IPS DF 6.9 (cell line): ENCODE data around the gene ZNRF2.

ENCODE experiments used
- DNase-seq: peaks from one replicate; pipeline ENCODE4 v3.0.0-alpha.2; 2013; ENCODE audit warnings: low read depth, low spot score
- H3K27ac ChIP-seq: one replicate; pipeline ENCODE4 v1.5.1; 2013; ENCODE audit warnings: low read length, control low read depth
- H3K27me3 ChIP-seq: 2 replicates; pipeline ENCODE4 v1.6.1; 2013; ENCODE audit warnings: mild to moderate bottlenecking, low read length; ENCODE audit not compliant: control insufficient read depth, insufficient read depth
- H3K36me3 ChIP-seq: 2 replicates; pipeline ENCODE4 v1.6.1; 2013; ENCODE audit warnings: low read length; ENCODE audit not compliant: control insufficient read depth, insufficient read depth
- H3K4me1 ChIP-seq: 2 replicates; pipeline ENCODE4 v1.6.1; 2013; ENCODE audit warnings: low read length; ENCODE audit not compliant: control insufficient read depth, insufficient read depth
- H3K4me3 ChIP-seq: 2 replicates; pipeline ENCODE4 v1.5.1; 2013; ENCODE audit warnings: mild to moderate bottlenecking, low read length
- H3K9me3 ChIP-seq: 2 replicates; pipeline ENCODE4 v1.6.1; 2013; ENCODE audit warnings: low read length, inconsistent platforms; ENCODE audit not compliant: control insufficient read depth, insufficient read depth
- WGBS: extraction: QIAGEN DNeasy Blood & Tissue Kit; methylation state at CpG from one replicate; pipeline ENCODE4 v1.1.7; 2013; ENCODE audit warnings: mixed read lengths, missing lambda C conversion rate; ENCODE audit not compliant: insufficient read length, insufficient coverage; 5-methylcytosine and 5-hydroxymethylcytosine counted together

Gene ZNRF2

DNA sequence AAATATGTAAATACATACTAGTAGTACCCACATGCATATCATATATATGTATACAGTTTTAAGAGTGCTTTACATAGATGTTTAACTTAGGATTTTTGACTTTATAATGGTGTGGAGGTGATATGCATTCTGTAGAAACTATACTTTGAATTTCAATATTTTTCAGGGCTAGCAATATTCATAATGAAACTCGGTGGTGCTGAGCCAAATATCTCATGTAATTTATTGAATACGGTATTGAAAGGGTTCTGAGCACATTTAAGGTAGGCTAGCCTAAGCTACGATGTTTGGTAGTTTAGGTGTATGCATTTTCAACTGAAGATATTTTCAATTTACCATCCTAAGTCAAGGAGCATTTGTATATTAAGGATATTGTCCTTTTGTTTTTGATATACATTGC, 36.0 kb downstream of the ZNRF2 start:
- H3K4me3 ChIP-seq, result no peak overlapping the region
- no peak overlapping the region for H3K27ac ChIP-seq

DNA sequence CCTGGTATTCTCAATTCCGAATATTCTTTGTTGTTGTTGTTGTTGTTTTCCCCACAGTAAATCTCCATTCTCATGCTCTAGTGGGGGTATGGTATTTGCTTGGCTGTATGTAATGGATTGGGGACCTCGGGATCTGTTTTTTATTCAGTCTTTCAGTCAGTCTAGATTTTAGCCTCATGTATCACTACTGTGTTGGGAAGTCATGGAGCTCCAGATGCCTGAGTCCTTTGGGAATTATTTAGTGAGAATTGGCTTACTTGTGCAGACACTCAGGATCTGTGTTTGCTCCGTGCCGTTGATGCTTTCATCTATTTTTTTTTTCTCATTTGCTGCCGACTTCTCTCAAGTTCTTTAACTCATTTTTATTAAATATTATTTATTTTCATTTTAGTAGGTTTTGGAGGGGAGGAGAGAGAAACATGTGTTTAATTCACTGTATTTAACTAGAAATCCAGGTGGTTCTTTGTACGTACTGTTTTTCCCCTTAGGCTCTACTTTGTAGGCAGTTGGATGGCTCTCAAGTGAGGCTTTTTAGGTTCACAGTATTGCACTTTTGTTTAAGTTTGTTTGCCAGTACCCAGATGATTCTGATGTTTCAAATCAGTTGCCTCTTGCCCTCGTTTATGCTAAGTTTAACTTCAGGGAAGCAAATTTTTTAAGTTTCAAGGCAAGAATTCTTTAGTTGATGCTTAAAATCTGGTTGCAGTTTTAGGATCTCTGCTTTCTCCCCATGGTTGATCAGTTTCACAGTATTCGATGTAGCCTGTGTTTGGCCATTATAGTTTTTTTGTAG, 36.9 kb downstream of the ZNRF2 start:
- DNase-seq, result no peak
- no CpG with 5 or more reads among the region's 8 CpGs for WGBS
- Histone ChIP-seq H3K36me3 (no peaks in the 10 kb centered on the region), H3K27ac (no peak overlapping the region), H3K4me1 (peaks cover 5% of the 10 kb centered on the region), H3K27me3 (no peaks in the 10 kb centered on the region), H3K4me3 (no peak overlapping the region), H3K9me3 (no peaks in the 10 kb centered on the region)

More for the DNA sequence above, 36.0 kb downstream of the ZNRF2 start:
- WGBS, result no CpG with 5 or more reads among the region's 3 CpGs
- no peak for DNase-seq
- H3K36me3 ChIP-seq, result no peaks in the 10 kb centered on the region
- H3K4me1 ChIP-seq, result peaks cover 5% of the 10 kb centered on the region
- H3K27me3 ChIP-seq, result no peaks in the 10 kb centered on the region
- H3K9me3 ChIP-seq, result no peaks in the 10 kb centered on the region

DNA sequence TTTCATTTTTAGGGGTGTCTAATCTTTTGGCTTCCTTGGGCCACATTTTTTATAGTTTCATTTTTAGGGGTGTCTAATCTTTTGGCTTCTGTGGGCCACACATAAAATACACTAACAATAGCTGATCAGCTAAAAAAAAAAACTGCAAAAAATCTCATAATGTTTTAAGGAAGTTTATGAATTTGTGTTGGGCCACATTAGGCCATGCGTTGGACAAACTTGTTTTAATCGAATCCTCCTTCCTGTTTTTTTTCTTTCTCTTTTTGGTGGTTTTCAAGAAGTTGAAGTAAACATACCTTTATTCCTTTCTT, 37.4 kb downstream of the ZNRF2 start:
- Histone ChIP-seq H3K27ac (no peak overlapping the region), H3K4me1 (peaks cover 5% of the 10 kb centered on the region), H3K4me3 (no peak overlapping the region), H3K27me3 (no peaks in the 10 kb centered on the region), H3K9me3 (no peaks in the 10 kb centered on the region), H3K36me3 (no peaks in the 10 kb centered on the region)
- no peak for DNase-seq
- WGBS, result no CpG with 5 or more reads among the region's 2 CpGs

DNA sequence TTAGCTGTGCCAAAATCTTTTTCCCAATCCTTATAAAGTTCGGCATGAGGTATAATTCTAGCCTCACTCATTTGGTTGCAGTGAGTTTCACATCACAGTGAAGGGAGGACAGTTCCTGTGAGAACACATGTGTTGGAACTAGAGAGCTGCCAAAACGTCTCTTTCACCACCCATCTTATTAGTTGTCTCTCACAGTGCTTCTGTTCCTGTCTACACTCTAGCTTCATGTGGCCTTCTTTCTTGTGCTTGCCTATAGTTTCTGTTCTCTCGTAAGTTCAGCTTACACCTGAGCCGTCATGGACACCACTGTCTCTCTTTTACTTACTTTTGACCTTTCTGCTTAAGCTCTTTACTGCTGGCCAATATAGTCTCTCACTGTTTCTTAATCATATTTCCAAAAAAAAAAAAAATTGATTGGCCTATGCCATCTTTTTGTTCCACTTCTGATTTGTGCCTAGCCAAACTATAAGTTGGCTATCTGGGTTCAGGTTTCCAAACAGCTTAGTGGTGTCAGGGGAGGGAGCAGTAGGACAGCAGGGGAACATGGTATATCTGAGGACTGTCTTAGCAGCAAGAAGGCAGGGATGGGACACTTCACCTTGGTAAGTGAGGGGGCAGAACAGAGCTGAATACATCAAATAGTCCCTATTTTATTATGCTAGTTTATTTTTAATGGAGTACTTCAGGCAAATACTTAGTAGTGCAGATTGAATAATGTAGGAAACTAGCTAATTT, 38.0 kb downstream of the ZNRF2 start:
- no peaks in the 10 kb centered on the region for H3K9me3 ChIP-seq
- H3K27me3 ChIP-seq, result no peaks in the 10 kb centered on the region
- DNase-seq, result no peak
- H3K4me3 ChIP-seq, result no peak overlapping the region
- no peaks in the 10 kb centered on the region for H3K36me3 ChIP-seq
- peaks cover 5% of the 10 kb centered on the region for H3K4me1 ChIP-seq
- no peak overlapping the region for H3K27ac ChIP-seq
- no CpG with 5 or more reads among the region's 4 CpGs for WGBS

DNA sequence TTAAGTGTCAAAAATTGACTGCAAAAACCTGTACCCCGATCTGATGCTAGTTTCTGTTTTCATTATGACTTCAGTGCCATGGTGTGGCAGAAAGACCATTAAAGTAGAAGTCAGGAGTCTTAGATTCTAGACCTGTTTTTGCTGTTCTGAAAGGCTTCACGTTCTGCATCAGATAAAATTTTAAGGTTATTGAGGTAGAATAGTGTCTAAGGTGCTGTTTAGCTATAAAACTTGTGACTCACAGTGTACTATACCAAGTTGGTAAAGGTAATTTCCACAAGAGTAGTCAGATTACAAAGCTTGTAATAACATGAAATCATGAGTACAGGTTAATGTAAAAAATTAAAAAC, 38.6 kb downstream of the ZNRF2 start:
- WGBS, result no CpG with 5 or more reads among the region's 2 CpGs
- no peak for DNase-seq
- no peak overlapping the region for H3K4me3 ChIP-seq
- peaks cover 5% of the 10 kb centered on the region for H3K4me1 ChIP-seq
- no peaks in the 10 kb centered on the region for H3K9me3 ChIP-seq
- H3K36me3 ChIP-seq, result no peaks in the 10 kb centered on the region
- H3K27me3 ChIP-seq, result no peaks in the 10 kb centered on the region
- no peak overlapping the region for H3K27ac ChIP-seq

DNA sequence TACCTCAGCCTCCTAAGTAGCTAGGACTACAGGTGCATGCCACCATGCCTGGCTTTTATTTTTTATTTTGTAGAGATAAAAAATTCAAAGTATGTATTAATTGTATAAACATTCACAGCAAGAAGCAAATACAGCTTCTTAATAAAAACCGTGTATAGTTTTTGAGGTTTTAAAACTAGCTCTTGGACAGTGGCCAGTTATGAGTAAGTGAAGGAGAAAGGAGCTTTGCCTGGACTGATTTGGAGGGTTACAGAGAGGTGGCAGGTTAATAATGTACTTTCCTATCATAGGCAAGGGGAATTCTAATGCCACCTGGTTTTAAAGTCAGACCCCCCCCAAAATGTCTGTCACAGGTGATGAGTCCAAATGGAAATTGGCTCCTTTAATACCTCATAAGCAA, 43.4 kb downstream of the ZNRF2 start:
- H3K9me3 ChIP-seq, result no peaks in the 10 kb centered on the region
- WGBS, result no CpG with 5 or more reads among the region's 1 CpG
- H3K27me3 ChIP-seq, result no peaks in the 10 kb centered on the region
- DNase-seq, result no peak
- H3K27ac ChIP-seq, result no peak overlapping the region
- H3K4me3 ChIP-seq, result no peak overlapping the region
- H3K36me3 ChIP-seq, result no peaks in the 10 kb centered on the region
- H3K4me1 ChIP-seq, result no peaks in the 10 kb centered on the region

DNA sequence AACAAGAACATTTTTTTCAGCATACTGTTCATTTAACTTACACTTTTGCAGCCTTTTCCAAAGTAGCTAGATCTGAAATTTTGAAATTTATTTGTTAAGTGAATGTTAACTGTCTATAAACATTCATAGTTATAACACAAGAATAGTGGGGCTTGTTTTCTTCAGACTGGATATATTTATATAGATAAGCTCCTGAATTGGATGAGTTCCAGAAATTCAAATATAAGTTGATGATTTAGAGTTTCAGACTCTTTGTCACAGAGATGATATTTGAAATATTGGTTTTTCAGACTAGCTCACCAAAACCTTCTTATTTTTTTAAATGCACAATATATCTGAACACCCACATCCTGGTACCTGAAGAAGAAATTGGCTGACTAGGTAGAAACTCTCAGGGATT, 44.0 kb downstream of the ZNRF2 start:
- H3K36me3 ChIP-seq, result no peaks in the 10 kb centered on the region
- no peak for DNase-seq
- H3K4me1 ChIP-seq, result no peaks in the 10 kb centered on the region
- no peaks in the 10 kb centered on the region for H3K27me3 ChIP-seq
- no peaks in the 10 kb centered on the region for H3K9me3 ChIP-seq
- no peak overlapping the region for H3K4me3 ChIP-seq
- no peak overlapping the region for H3K27ac ChIP-seq

DNA sequence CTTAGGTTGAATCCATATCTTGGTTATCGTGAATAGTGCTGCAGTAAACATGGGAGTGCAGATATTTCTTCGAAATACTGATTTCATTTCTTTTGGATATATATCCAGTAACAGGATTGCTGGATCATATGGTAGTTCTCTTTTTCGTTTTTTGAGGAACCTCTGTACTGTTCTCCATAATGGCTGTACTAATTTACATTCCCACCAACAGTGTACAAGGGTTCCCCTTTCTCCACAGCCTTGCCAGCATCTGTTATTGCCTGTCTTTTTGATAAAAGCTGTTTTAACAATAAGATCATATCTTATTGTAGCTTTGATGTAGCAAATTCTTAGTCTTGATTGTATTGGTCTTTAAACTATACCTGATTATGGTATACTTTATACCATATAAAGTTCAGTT, 45.3 kb downstream of the ZNRF2 start:
- no peak overlapping the region for H3K27ac ChIP-seq
- H3K9me3 ChIP-seq, result no peaks in the 10 kb centered on the region
- H3K36me3 ChIP-seq, result no peaks in the 10 kb centered on the region
- DNase-seq, result no peak
- H3K4me3 ChIP-seq, result no peak overlapping the region
- H3K4me1 ChIP-seq, result no peaks in the 10 kb centered on the region
- WGBS, result no CpG with 5 or more reads among the region's 3 CpGs
- H3K27me3 ChIP-seq, result no peaks in the 10 kb centered on the region

DNA sequence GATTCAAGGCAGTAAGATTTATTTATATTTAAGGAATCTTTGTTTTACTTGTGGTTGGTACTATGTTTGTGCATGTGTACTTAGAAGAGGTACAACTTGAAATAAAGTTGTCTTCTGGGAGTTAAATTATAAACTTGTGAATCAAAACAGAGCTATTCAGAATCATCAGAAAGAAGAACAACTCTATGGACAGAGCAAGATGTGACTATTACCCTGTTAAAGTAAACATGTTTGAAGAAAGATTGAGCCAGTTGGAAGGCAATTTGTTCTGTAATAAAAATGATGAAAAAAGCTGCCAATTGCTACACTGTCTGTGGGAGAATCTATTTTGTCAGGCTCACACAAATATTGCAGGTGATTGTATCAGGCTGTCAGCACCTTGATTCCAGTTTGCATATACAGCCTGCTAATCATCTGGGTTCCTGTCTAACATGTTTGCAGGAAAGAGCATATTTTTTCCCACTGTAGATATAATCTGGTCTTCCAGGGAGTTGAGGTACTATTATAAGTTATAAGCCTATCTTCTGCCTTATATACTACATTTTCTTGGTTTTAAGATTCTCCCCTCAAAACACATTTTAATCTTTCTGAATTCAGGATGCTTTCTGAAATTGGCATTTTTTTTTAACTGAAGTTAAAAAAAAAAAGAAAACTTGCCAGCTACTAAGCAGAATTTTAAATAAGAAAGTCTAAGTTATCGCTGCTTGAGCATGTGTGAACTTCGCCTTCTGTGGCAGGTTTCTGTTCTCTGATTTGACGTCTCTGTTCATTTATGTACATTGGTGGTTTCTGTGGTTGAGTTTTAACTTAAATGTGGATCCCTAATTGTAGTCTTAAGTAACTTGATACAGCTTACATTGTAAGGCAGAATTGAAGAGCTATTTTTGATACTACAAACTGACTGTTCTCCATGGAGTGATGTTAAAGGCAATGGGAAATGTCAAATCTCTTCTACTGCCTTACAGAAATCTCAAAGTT, 46.0 kb downstream of the ZNRF2 start:
- Histone ChIP-seq H3K4me1 (no peaks in the 10 kb centered on the region), H3K27ac (no peak overlapping the region), H3K4me3 (no peak overlapping the region), H3K27me3 (no peaks in the 10 kb centered on the region), H3K9me3 (no peaks in the 10 kb centered on the region), H3K36me3 (no peaks in the 10 kb centered on the region)
- no peak for DNase-seq
- WGBS, result no CpG with 5 or more reads among the region's 3 CpGs

DNA sequence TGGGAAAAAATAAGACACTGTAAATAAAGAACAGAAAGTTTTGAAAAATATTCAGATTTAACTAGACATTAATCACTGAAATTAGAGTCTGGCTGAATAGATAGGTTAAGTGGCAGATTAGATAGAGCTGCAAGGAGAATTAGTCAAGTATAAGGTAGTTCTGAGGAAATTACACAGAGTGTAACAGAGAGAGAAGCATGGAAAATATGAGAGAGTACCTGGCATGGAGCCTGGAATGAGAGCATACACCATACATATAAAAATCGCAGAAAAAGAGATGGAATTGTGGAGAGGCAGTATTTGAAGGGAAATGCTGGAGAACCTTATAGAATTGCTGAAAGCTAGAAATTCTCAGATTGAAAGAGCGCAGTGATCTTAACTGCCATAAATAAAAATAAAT, 46.9 kb downstream of the ZNRF2 start:
- Histone ChIP-seq H3K4me3 (no peak overlapping the region), H3K27me3 (no peaks in the 10 kb centered on the region), H3K27ac (no peak overlapping the region), H3K9me3 (no peaks in the 10 kb centered on the region), H3K4me1 (no peaks in the 10 kb centered on the region), H3K36me3 (no peaks in the 10 kb centered on the region)
- no CpG with 5 or more reads among the region's 2 CpGs for WGBS
- DNase-seq, result no peak
